Calu3 (cell line): Measurements from ENCODE around the gene MPZL3. TPM values are rescaled to one million over a fixed set of nuclear protein-coding genes. Genes with fewer than 3 reads are reported as not detected.

ENCODE experiments used
- BruUV-seq: library from RNA; stranded (reverse); fragments of 400-500 nt; replicated peaks from 2 replicates; lab custom pipeline; 2021; lab: Mats Ljungman, UMichigan
- CTCF ChIA-PET: fragments of 300-600 bp; sonication (Branson Sonifier 250); formaldehyde crosslinking; loops from one replicate; lab custom pipeline; 2022; ENCODE audit warnings: antibody characterized with exemption; lab: Charles Lee
- DNase-seq: peaks from one replicate; pipeline ENCODE4 v3.0.0; 2022
- H3K27ac Mint-ChIP-seq: one replicate; pipeline ENCODE4 v1.8.0; 2022; ENCODE audit warnings: mixed read lengths; ENCODE audit not compliant: unreplicated experiment
- H3K27me3 Mint-ChIP-seq: one replicate; pipeline ENCODE4 v1.8.0; 2022; ENCODE audit warnings: mixed read lengths; ENCODE audit not compliant: unreplicated experiment
- H3K36me3 Mint-ChIP-seq: one replicate; pipeline ENCODE4 v1.8.0; 2022; ENCODE audit warnings: mild to moderate bottlenecking, moderate library complexity, mixed read lengths; ENCODE audit not compliant: insufficient read depth, unreplicated experiment
- H3K4me1 Mint-ChIP-seq: one replicate; pipeline ENCODE4 v1.8.0; 2022; ENCODE audit warnings: mild to moderate bottlenecking, low read depth, mixed read lengths; ENCODE audit not compliant: unreplicated experiment
- H3K4me3 Mint-ChIP-seq: one replicate; pipeline ENCODE4 v1.8.0; 2022; ENCODE audit warnings: mild to moderate bottlenecking, low read depth, moderate library complexity, mixed read lengths; ENCODE audit not compliant: unreplicated experiment
- H3K9me3 Mint-ChIP-seq: one replicate; pipeline ENCODE4 v1.8.0; 2022; ENCODE audit warnings: low read depth, mixed read lengths; ENCODE audit not compliant: unreplicated experiment
- CTCF ChIP-seq: fragments of 200-600 bp; IDR thresholded peaks from one replicate; pipeline ENCODE4 v1.8.0; 2022; ENCODE audit warnings: antibody characterized with exemption; ENCODE audit not compliant: unreplicated experiment
- intact Hi-C: fragments of 100-400 bp; cut with micrococcal nuclease; formaldehyde crosslinking; loops from one replicate; pipeline ENCODE4 v1.10.0; 2022; ENCODE audit not compliant: unreplicated experiment
- total RNA-seq: library from RNA; stranded (reverse); gene quantifications from 2 replicates; pipeline ENCODE4 v1.2.3, GENCODE V29; 2022

The MPZL3 gene
- total RNA-seq, 1 experiment from 2014 or later: 5.9 TPM

- intact Hi-C loops: no loop called here
- TF ChIP-seq CTCF: no peak
- DNase-seq: no peak
- BruUV-seq: no TSS peak
- H3K9me3 Mint-ChIP-seq: no peaks in the 10 kb centered on the region
- CTCF ChIA-PET: no interaction called here
- peaks cover 72% of the 10 kb centered on the region for H3K4me1 Mint-ChIP-seq
- no peak overlapping the region for H3K27ac Mint-ChIP-seq
- no peaks in the 10 kb centered on the region for H3K27me3 Mint-ChIP-seq
- H3K4me3 Mint-ChIP-seq: peak overlapping the region; percentile 8
- peaks cover 19% of the 10 kb centered on the region for H3K36me3 Mint-ChIP-seq
Observed at GRCh38 chr11:118243161-118243560, 9.0 kb downstream of the MPZL3 start.

- H3K27me3 Mint-ChIP-seq: no peaks in the 10 kb centered on the region
- H3K27ac Mint-ChIP-seq: peak overlapping the region; percentile 91
- no TSS peak for BruUV-seq
- DNase-seq: no peak
- no peak for TF ChIP-seq CTCF
- no peaks in the 10 kb centered on the region for H3K9me3 Mint-ChIP-seq
- CTCF ChIA-PET: interaction anchor here (1.1 to 2.0 kb wide), 2 partner anchors 11 to 43 kb away, joined by 5 to 7 read pairs; partner anchors contain the start of gene MPZL3
- intact Hi-C loops: loop anchor here (2.0 kb wide), 1 partner anchor 47 kb away; no protein-coding TSS in a partner anchor
- H3K4me1 Mint-ChIP-seq: peaks cover 59% of the 10 kb centered on the region
- peaks cover 13% of the 10 kb centered on the region for H3K36me3 Mint-ChIP-seq
- H3K4me3 Mint-ChIP-seq: peak overlapping the region; percentile 51
Observed at GRCh38 chr11:118241764-118242098, 10.4 kb downstream of the MPZL3 start.

- BruUV-seq: no TSS peak
- CTCF ChIA-PET: interaction anchor here (1.1 to 2.0 kb wide), 2 partner anchors 11 to 43 kb away, joined by 5 to 7 read pairs; partner anchors contain the start of gene MPZL3
- Mint-ChIP-seq H3K4me3 (peak overlapping the region; percentile 51), H3K36me3 (peaks cover 13% of the 10 kb centered on the region), H3K27me3 (no peaks in the 10 kb centered on the region), H3K27ac (peak overlapping the region; percentile 91), H3K4me1 (peaks cover 57% of the 10 kb centered on the region), H3K9me3 (no peaks in the 10 kb centered on the region)
- DNase-seq: peak; percentile 46
- TF ChIP-seq CTCF: no peak
- intact Hi-C loops: loop anchor here (2.0 kb wide), 1 partner anchor 46 kb away; no protein-coding TSS in a partner anchor
Observed at GRCh38 chr11:118240999-118241763, 11.0 kb downstream of the MPZL3 start.

GRCh38 chr11:118239509-118240205 is 12.5 kb downstream of the MPZL3 start:
- intact Hi-C loops: loop anchor here (2.0 kb wide), 1 partner anchor 45 kb away; no protein-coding TSS in a partner anchor
- TF ChIP-seq CTCF: no peak
- H3K4me1 Mint-ChIP-seq: peaks cover 42% of the 10 kb centered on the region
- H3K4me3 Mint-ChIP-seq: no peak overlapping the region
- H3K36me3 Mint-ChIP-seq: peaks cover 13% of the 10 kb centered on the region
- DNase-seq: no peak
- no peak overlapping the region for H3K27ac Mint-ChIP-seq
- CTCF ChIA-PET: no interaction called here
- BruUV-seq: no TSS peak
- no peaks in the 10 kb centered on the region for H3K9me3 Mint-ChIP-seq
- no peaks in the 10 kb centered on the region for H3K27me3 Mint-ChIP-seq
